Prostate gland (tissue), 2 donors: ENCODE data around the gene ODC1. TPM values are rescaled to one million over a fixed set of nuclear protein-coding genes. Genes with fewer than 3 reads are reported as not detected.

Experiments used
- DNase-seq: peaks from one replicate; pipeline ENCODE4 v3.0.0-alpha.2; 2019; ENCODE audit warnings: low spot score
- H3K27ac ChIP-seq, 2 donors: fragments of 200-600 bp; sonication (generic); 2 replicates each; pipeline ENCODE4 v1.5.1; 2017 to 2019
- H3K27me3 ChIP-seq: fragments of 200-600 bp; sonication (generic); replicated peaks from 2 replicates; pipeline ENCODE4 v1.5.1; 2019; ENCODE audit not compliant: insufficient read depth
- H3K36me3 ChIP-seq, 2 donors: fragments of 200-600 bp; sonication (generic); 1 replicate in 1 of 2; 2 replicates in 1 of 2; pipeline versions ENCODE4 v1.5.1 to v1.8.1; 2017 to 2019
- H3K4me1 ChIP-seq: fragments of 200-600 bp; sonication (generic); replicated peaks from 2 replicates; pipeline ENCODE4 v1.5.1; 2019
- H3K4me3 ChIP-seq, 2 donors: fragments of 200-600 bp; sonication (generic); 2 replicates each; pipeline ENCODE4 v1.5.1; 2017 to 2019
- H3K9me3 ChIP-seq: fragments of 200-600 bp; sonication (generic); 2 replicates; pipeline ENCODE4 v1.5.1; 2017
- POLR2A ChIP-seq: fragments of 450-650 bp; IDR thresholded peaks from one replicate; pipeline ENCODE4 v1.6.1; 2016; ENCODE audit warnings: antibody characterized with exemption, mild to moderate bottlenecking
- POLR2AphosphoS5 ChIP-seq: sonication (generic); formaldehyde crosslinking; IDR thresholded peaks from one replicate; pipeline ENCODE4 v1.6.1; 2017; ENCODE audit warnings: antibody characterized with exemption
- WGBS: methylation state at CpG from one replicate; pipeline ENCODE4 v1.1.5; 2018; 5-methylcytosine and 5-hydroxymethylcytosine counted together
- intact Hi-C: fragments of 100-400 bp; cut with DNase I; formaldehyde crosslinking; loops from one replicate; pipeline ENCODE4 v1.14.2; 2022
- total RNA-seq, 2 donors: library from RNA; depleted of rRNA; stranded (reverse); fragments of >200 nt; gene quantifications; one replicate each; pipeline ENCODE4 v1.1.0, GENCODE V29; 2016
- TF ChIP-seq, protein P1 (sequence below), 4 experiments: fragments of 200-600 bp in 2 of 4; fragments of 450-650 bp in 2 of 4; sonication (generic) in 2 of 4; IDR thresholded peaks; 1 replicate in 3 of 4; 2 replicates in 1 of 4; pipeline ENCODE4 v1.5.1; 2016 to 2019; ENCODE audit warnings: antibody characterized with exemption in 4 of 4, mild to moderate bottlenecking in 2 of 4, moderate library complexity in 2 of 4

The ODC1 gene
- total RNA-seq, 2 donors from 2014 or later = 147 to 261 TPM

DNA sequence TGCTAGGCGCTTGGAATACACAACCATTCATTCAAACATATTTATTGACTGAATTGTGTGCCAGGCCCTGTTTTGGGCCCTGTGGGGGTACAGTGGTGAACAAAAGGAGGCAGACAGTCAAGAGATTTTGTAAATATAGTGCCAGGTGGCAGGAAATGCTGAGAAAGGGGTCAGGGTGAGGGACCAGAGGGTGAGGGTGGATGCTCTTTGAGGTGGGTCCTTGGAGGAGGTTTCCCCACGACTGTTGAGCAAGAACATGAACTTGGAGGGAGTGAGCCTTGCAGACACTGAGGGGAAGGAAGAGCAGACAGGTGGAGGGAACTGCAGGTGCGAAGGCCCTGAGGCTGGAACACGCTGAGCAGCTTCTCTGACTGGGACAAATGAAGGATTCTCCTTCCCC lies 40.7 kb downstream of the ODC1 start:
- Histone ChIP-seq H3K4me3 (no peak overlapping the region), H3K27ac (no peak overlapping the region), H3K27me3 (no peaks in the 10 kb centered on the region), H3K9me3 (no peaks in the 10 kb centered on the region), H3K36me3 (no peaks in the 10 kb centered on the region), H3K4me1 (peaks cover 2% of the 10 kb centered on the region)
- no peak for TF ChIP-seq POLR2A
- TF ChIP-seq, protein P1, sequence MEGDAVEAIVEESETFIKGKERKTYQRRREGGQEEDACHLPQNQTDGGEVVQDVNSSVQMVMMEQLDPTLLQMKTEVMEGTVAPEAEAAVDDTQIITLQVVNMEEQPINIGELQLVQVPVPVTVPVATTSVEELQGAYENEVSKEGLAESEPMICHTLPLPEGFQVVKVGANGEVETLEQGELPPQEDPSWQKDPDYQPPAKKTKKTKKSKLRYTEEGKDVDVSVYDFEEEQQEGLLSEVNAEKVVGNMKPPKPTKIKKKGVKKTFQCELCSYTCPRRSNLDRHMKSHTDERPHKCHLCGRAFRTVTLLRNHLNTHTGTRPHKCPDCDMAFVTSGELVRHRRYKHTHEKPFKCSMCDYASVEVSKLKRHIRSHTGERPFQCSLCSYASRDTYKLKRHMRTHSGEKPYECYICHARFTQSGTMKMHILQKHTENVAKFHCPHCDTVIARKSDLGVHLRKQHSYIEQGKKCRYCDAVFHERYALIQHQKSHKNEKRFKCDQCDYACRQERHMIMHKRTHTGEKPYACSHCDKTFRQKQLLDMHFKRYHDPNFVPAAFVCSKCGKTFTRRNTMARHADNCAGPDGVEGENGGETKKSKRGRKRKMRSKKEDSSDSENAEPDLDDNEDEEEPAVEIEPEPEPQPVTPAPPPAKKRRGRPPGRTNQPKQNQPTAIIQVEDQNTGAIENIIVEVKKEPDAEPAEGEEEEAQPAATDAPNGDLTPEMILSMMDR (IDR thresholded peaks at IDR 0.05) = no peak
- TF ChIP-seq POLR2AphosphoS5 = no peak
- 81% methylated on average over 4 of the region's 4 CpGs for WGBS
- intact Hi-C loops = loop anchor here (5.0 kb wide), 4 partner anchors 65 to 285 kb away; partner anchors contain the start of genes HPCAL1 and RRM2
- DNase-seq = no peak

DNA sequence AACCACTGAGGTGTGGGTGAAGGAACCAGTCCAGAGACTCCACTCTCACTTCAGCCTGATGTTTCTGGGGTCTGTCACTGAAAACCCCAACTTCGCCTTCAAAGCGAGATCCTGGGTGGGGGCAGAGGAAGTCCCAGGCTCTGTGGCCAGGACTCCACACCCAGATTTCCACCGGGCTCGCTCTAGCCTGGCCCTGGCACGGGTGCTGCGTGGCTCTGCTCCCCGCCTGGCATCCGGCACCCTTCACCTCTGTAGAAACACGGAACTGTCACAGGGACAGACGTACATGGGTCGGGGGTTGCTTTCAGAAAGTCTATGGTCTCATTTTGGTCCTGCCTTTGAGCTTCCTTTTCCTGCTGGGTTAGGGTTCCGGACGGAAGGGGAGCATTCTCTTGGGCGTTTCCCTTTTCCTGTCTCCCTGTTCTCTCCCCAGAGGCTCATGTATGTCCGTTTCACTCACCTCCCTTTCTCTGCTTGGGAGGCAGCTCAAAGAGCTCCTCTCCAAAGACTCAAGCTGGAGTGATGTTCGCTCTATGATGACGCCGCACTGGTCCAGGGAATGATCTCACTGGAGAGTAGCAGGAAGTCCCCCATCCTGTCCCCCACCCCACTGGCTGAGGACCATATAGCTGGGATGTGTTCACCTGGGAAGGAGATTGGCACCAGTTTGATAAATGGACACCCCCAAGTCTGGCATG lies 41.5 kb downstream of the ODC1 start:
- no peak for TF ChIP-seq POLR2A
- no peak for DNase-seq
- no peak overlapping the region for H3K4me3 ChIP-seq
- intact Hi-C loops = loop anchor here (5.0 kb wide), 4 partner anchors 64 to 284 kb away; partner anchors contain the start of genes HPCAL1 and RRM2
- H3K27ac ChIP-seq = no peak overlapping the region
- H3K36me3 ChIP-seq = no peaks in the 10 kb centered on the region
- H3K9me3 ChIP-seq = no peaks in the 10 kb centered on the region
- H3K27me3 ChIP-seq = no peaks in the 10 kb centered on the region
- WGBS = 75% methylated on average over 18 of the region's 18 CpGs
- peaks cover 2% of the 10 kb centered on the region for H3K4me1 ChIP-seq

DNA sequence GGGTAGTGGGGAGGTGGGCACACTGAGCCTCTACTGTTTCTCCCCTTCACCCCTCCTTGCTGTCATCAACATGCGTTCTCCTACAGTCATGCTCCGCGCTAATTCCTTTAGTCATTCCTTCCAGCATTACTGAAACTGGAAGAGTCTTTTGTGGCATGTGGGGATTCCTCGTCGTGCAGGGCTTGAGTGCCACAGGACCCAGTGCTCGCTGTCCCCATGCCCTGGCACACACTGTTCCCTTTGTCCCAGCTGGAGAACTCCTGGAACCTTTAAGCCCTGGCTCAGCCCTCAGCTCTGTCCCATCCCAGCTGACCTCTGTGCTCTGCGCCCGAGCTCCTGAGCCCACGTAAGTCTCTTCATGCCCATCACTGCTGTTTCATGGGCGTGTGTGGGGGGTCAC lies 42.1 kb downstream of the ODC1 start:
- Histone ChIP-seq H3K4me1 (peaks cover 2% of the 10 kb centered on the region), H3K9me3 (no peaks in the 10 kb centered on the region), H3K36me3 (no peaks in the 10 kb centered on the region), H3K27me3 (no peaks in the 10 kb centered on the region), H3K27ac (no peak overlapping the region), H3K4me3 (no peak overlapping the region)
- intact Hi-C loops = loop anchor here (5.0 kb wide), 4 partner anchors 64 to 284 kb away; partner anchors contain the start of genes HPCAL1 and RRM2
- TF ChIP-seq POLR2AphosphoS5 (no peak), POLR2A (no peak)
- TF ChIP-seq, protein P1 (IDR thresholded peaks at IDR 0.05) = no peak
- no peak for DNase-seq
- 73% methylated on average over 10 of the region's 10 CpGs for WGBS

DNA sequence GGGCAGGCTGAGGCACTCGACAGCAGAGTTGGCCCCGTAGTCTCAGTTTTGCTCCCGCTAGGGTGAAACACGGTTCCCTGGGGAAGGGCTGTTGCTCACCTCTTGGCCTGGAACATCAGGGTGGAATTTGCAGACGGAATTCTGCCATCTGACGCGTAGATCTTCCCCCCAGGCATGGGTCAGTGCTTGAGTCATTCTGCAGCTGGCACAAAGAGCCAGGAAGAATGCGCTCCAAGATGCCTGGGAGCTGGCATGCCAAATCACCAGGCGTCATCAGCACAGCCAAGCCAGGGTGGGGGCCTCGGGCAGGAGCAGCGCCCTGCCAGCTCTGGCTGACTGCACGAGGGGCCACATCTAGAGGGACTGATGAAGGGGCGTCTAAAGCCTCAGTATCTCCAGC lies 42.7 kb downstream of the ODC1 start:
- peak overlapping the region; percentile 45 to 63 for H3K27ac ChIP-seq

More for the DNA sequence above, 42.7 kb downstream of the ODC1 start:
- Histone ChIP-seq H3K9me3 (no peaks in the 10 kb centered on the region), H3K4me1 (peaks cover 2% of the 10 kb centered on the region), H3K27me3 (no peaks in the 10 kb centered on the region), H3K4me3 (no peak overlapping the region), H3K36me3 (no peaks in the 10 kb centered on the region)
- peak; percentile 75 for DNase-seq
- intact Hi-C loops = loop anchor here (5.0 kb wide), 4 partner anchors 63 to 283 kb away; partner anchors contain the start of genes HPCAL1 and RRM2
- 42% methylated on average over 13 of the region's 13 CpGs for WGBS
- TF ChIP-seq POLR2A (no peak), POLR2AphosphoS5 (peak; percentile 68)
- TF ChIP-seq, protein P1 (IDR thresholded peaks at IDR 0.05) = no peak
